HEK293 (cell line): Measurements from ENCODE around the gene IGF2BP1.

ENCODE experiments used
- EGR2 ChIP-seq: fragments of 450-650 bp; formaldehyde crosslinking; IDR thresholded peaks from 2 replicates; pipeline ENCODE4 v1.5.1; 2016; ENCODE audit warnings: low read depth, missing biosample characterization, missing genetic modification characterization
- KLF7 ChIP-seq: fragments of 450-650 bp; formaldehyde crosslinking; IDR thresholded peaks from 2 replicates; pipeline ENCODE4 v1.5.1; 2016; ENCODE audit warnings: missing biosample characterization, missing genetic modification characterization, borderline replicate concordance
- MZF1 ChIP-seq: fragments of 450-650 bp; formaldehyde crosslinking; IDR thresholded peaks from 2 replicates; pipeline ENCODE4 v1.5.1; 2017; ENCODE audit warnings: missing biosample characterization, missing genetic modification characterization, borderline replicate concordance
- REPIN1 ChIP-seq: fragments of 450-650 bp; formaldehyde crosslinking; IDR thresholded peaks from 2 replicates; pipeline ENCODE4 v1.5.1; 2017; ENCODE audit warnings: missing biosample characterization, missing genetic modification characterization, low read depth
- ZBTB8A ChIP-seq: fragments of 450-650 bp; formaldehyde crosslinking; IDR thresholded peaks from 2 replicates; pipeline ENCODE4 v1.5.1; 2016; ENCODE audit warnings: missing biosample characterization, missing genetic modification characterization
- ZFP3 ChIP-seq: fragments of 450-650 bp; formaldehyde crosslinking; IDR thresholded peaks from 2 replicates; pipeline ENCODE4 v1.5.1; 2016; ENCODE audit warnings: low read depth, missing biosample characterization, missing genetic modification characterization
- ZFP69B ChIP-seq: fragments of 450-650 bp; formaldehyde crosslinking; IDR thresholded peaks from 2 replicates; pipeline ENCODE4 v1.5.1; 2016; ENCODE audit warnings: missing biosample characterization, missing genetic modification characterization
- ZNF138 ChIP-seq: fragments of 450-650 bp; formaldehyde crosslinking; IDR thresholded peaks from 2 replicates; pipeline ENCODE4 v1.5.1; 2016; ENCODE audit warnings: missing biosample characterization, missing genetic modification characterization, borderline replicate concordance
- ZNF239 ChIP-seq: fragments of 450-650 bp; formaldehyde crosslinking; IDR thresholded peaks from 2 replicates; pipeline ENCODE4 v1.5.1; 2016; ENCODE audit warnings: missing biosample characterization, missing genetic modification characterization
- ZNF24 ChIP-seq: fragments of 450-650 bp; formaldehyde crosslinking; IDR thresholded peaks from 2 replicates; pipeline ENCODE4 v1.5.1; 2016; ENCODE audit warnings: missing biosample characterization, missing genetic modification characterization
- ZNF529 ChIP-seq: fragments of 450-650 bp; formaldehyde crosslinking; IDR thresholded peaks from 2 replicates; pipeline ENCODE4 v1.5.1; 2017; ENCODE audit warnings: missing genetic modification characterization, missing biosample characterization; ENCODE audit not compliant: insufficient replicate concordance
- ZNF623 ChIP-seq: fragments of 450-650 bp; formaldehyde crosslinking; IDR thresholded peaks from 2 replicates; pipeline ENCODE4 v1.5.1; 2016; ENCODE audit warnings: missing biosample characterization, missing genetic modification characterization
- TF ChIP-seq, protein P1 (sequence below): sonication (generic); formaldehyde crosslinking; IDR thresholded peaks from 2 replicates; pipeline ENCODE4 v1.8.1; 2022; ENCODE audit warnings: mild to moderate bottlenecking, moderate library complexity, missing genetic modification reagents
- TF ChIP-seq, protein P2 (sequence below): fragments of 450-650 bp; formaldehyde crosslinking; IDR thresholded peaks from 2 replicates; pipeline ENCODE4 v1.5.1; 2016; ENCODE audit warnings: missing biosample characterization, missing genetic modification characterization
- TF ChIP-seq, protein P3 (sequence below): fragments of 450-650 bp; formaldehyde crosslinking; IDR thresholded peaks from 2 replicates; pipeline ENCODE4 v1.5.1; 2017; ENCODE audit warnings: missing biosample characterization, missing genetic modification characterization
- TF ChIP-seq, protein P4 (sequence below): fragments of 450-650 bp; formaldehyde crosslinking; IDR thresholded peaks from 2 replicates; pipeline ENCODE4 v1.5.1; 2016; ENCODE audit warnings: missing biosample characterization, missing genetic modification characterization
- TF ChIP-seq, protein P5 (sequence below): fragments of 450-650 bp; formaldehyde crosslinking; IDR thresholded peaks from 2 replicates; pipeline ENCODE4 v1.5.0; 2017; ENCODE audit warnings: missing biosample characterization, missing genetic modification characterization, borderline replicate concordance
- TF ChIP-seq, protein P6 (sequence below): fragments of 450-650 bp; formaldehyde crosslinking; IDR thresholded peaks from 2 replicates; pipeline ENCODE4 v1.5.1; 2016; ENCODE audit warnings: missing biosample characterization, missing genetic modification characterization
- TF ChIP-seq, protein P7 (sequence below): fragments of 450-650 bp; formaldehyde crosslinking; IDR thresholded peaks from 2 replicates; pipeline ENCODE4 v1.5.1; 2016; ENCODE audit warnings: missing biosample characterization, missing genetic modification characterization
- TF ChIP-seq, protein P8 (sequence below): fragments of 450-650 bp; formaldehyde crosslinking; optimal IDR thresholded peaks from 2 replicates; pipeline ENCODE3; 2016; ENCODE audit warnings: missing biosample characterization, mild to moderate bottlenecking, missing genetic modification characterization

Gene IGF2BP1

DNA sequence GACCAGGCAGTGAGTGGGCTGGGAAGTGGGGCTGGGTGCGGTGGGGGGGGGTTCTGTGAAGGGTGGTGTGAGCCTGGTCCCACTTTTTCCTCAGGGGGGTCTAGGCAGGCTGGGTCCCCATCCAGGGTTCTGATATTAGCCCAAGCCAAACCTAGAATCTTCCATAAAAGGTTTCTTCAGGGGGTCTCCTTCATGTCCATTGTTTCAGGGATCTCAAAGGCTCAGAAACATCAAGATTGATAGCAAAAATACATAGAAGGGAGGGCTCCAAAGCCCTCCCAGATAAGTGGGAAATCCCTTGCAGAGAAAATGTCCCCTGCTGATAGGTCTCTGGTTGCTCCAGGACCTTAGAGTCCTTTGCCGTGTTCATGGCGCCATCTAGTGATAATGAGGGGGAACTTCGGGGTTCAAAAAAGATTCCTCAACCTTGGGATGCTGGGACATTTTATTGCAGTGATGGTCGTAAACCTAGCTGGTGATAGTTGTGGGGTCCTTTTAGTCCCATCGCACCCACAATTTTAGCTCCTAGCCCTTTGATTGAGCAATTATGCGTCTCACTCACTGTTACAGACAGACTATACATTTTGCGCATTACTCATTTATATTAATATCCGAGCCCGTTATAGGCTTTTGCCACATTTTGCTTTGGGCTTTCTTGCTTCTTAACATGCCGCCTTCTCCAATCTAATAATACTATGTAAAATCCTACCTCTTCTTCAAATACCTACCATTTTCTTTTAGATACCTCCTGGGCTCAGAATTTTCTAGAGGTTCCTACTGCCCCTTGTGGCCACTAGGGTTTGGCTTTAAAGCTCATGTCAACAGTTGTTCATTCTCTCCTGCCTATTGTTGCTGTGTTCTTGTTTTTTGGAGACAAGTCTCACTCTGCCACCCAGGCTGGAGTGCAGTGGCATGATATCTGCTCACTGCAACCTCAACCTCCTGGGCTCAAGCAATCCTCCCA is 35.1 kb downstream of the IGF2BP1 start (continued):
- TF ChIP-seq EGR2 (tag by site-specific recombination): no peak
- no peak for TF ChIP-seq ZNF529
- TF ChIP-seq, protein P1, sequence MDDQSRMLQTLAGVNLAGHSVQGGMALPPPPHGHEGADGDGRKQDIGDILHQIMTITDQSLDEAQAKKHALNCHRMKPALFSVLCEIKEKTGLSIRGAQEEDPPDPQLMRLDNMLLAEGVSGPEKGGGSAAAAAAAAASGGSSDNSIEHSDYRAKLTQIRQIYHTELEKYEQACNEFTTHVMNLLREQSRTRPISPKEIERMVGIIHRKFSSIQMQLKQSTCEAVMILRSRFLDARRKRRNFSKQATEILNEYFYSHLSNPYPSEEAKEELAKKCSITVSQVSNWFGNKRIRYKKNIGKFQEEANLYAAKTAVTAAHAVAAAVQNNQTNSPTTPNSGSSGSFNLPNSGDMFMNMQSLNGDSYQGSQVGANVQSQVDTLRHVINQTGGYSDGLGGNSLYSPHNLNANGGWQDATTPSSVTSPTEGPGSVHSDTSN (CRISPR knock-in tag): no peak
- no peak for TF ChIP-seq ZNF24 (tag by site-specific recombination)
- no peak for TF ChIP-seq REPIN1 (tag by site-specific recombination)
- TF ChIP-seq ZNF623 (tag by site-specific recombination): no peak
- TF ChIP-seq, protein P2, sequence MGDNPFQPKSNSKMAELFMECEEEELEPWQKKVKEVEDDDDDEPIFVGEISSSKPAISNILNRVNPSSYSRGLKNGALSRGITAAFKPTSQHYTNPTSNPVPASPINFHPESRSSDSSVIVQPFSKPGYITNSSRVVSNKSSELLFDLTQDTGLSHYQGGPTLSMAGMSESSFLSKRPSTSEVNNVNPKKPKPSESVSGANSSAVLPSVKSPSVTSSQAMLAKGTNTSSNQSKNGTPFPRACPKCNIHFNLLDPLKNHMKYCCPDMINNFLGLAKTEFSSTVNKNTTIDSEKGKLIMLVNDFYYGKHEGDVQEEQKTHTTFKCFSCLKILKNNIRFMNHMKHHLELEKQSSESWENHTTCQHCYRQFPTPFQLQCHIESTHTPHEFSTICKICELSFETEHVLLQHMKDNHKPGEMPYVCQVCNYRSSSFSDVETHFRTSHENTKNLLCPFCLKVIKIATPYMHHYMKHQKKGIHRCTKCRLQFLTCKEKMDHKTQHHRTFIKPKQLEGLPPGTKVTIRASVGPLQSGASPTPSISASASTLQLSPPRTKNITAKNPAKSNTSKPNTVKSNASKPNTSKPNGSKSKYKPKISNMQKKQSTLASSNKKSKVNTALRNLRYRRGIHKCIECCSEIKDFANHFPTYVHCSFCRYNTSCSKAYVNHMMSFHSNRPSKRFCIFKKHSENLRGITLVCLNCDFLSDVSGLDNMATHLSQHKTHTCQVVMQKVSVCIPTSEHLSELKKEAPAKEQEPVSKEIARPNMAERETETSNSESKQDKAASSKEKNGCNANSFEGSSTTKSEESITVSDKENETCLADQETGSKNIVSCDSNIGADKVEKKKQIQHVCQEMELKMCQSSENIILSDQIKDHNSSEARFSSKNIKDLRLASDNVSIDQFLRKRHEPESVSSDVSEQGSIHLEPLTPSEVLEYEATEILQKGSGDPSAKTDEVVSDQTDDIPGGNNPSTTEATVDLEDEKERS: no peak
- no peak for TF ChIP-seq ZNF239 (tag by site-specific recombination)
- TF ChIP-seq, protein P3, sequence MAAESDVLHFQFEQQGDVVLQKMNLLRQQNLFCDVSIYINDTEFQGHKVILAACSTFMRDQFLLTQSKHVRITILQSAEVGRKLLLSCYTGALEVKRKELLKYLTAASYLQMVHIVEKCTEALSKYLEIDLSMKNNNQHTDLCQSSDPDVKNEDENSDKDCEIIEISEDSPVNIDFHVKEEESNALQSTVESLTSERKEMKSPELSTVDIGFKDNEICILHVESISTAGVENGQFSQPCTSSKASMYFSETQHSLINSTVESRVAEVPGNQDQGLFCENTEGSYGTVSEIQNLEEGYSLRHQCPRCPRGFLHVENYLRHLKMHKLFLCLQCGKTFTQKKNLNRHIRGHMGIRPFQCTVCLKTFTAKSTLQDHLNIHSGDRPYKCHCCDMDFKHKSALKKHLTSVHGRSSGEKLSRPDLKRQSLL (tag by site-specific recombination): peak; percentile 62; the same call in 1 of the 2 replicates
- TF ChIP-seq, protein P4, sequence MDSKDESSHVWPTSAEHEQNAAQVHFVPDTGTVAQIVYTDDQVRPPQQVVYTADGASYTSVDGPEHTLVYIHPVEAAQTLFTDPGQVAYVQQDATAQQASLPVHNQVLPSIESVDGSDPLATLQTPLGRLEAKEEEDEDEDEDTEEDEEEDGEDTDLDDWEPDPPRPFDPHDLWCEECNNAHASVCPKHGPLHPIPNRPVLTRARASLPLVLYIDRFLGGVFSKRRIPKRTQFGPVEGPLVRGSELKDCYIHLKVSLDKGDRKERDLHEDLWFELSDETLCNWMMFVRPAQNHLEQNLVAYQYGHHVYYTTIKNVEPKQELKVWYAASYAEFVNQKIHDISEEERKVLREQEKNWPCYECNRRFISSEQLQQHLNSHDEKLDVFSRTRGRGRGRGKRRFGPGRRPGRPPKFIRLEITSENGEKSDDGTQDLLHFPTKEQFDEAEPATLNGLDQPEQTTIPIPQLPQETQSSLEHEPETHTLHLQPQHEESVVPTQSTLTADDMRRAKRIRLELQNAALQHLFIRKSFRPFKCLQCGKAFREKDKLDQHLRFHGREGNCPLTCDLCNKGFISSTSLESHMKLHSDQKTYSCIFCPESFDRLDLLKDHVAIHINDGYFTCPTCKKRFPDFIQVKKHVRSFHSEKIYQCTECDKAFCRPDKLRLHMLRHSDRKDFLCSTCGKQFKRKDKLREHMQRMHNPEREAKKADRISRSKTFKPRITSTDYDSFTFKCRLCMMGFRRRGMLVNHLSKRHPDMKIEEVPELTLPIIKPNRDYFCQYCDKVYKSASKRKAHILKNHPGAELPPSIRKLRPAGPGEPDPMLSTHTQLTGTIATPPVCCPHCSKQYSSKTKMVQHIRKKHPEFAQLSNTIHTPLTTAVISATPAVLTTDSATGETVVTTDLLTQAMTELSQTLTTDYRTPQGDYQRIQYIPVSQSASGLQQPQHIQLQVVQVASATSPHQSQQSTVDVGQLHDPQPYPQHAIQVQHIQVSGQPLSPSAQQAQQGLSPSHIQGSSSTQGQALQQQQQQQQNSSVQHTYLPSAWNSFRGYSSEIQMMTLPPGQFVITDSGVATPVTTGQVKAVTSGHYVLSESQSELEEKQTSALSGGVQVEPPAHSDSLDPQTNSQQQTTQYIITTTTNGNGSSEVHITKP: peak; percentile 96
- TF ChIP-seq, protein P5, sequence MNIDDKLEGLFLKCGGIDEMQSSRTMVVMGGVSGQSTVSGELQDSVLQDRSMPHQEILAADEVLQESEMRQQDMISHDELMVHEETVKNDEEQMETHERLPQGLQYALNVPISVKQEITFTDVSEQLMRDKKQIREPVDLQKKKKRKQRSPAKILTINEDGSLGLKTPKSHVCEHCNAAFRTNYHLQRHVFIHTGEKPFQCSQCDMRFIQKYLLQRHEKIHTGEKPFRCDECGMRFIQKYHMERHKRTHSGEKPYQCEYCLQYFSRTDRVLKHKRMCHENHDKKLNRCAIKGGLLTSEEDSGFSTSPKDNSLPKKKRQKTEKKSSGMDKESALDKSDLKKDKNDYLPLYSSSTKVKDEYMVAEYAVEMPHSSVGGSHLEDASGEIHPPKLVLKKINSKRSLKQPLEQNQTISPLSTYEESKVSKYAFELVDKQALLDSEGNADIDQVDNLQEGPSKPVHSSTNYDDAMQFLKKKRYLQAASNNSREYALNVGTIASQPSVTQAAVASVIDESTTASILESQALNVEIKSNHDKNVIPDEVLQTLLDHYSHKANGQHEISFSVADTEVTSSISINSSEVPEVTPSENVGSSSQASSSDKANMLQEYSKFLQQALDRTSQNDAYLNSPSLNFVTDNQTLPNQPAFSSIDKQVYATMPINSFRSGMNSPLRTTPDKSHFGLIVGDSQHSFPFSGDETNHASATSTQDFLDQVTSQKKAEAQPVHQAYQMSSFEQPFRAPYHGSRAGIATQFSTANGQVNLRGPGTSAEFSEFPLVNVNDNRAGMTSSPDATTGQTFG (tag by site-specific recombination): no peak
- TF ChIP-seq ZFP69B (tag by site-specific recombination): peak; percentile 90
- TF ChIP-seq ZNF138 (tag by site-specific recombination): no peak
- TF ChIP-seq ZBTB8A (tag by site-specific recombination): peak; percentile 32; the same call in 1 of the 2 replicates
- no peak for TF ChIP-seq KLF7 (tag by site-specific recombination)
- TF ChIP-seq MZF1 (tag by site-specific recombination): no peak
- TF ChIP-seq, protein P6, sequence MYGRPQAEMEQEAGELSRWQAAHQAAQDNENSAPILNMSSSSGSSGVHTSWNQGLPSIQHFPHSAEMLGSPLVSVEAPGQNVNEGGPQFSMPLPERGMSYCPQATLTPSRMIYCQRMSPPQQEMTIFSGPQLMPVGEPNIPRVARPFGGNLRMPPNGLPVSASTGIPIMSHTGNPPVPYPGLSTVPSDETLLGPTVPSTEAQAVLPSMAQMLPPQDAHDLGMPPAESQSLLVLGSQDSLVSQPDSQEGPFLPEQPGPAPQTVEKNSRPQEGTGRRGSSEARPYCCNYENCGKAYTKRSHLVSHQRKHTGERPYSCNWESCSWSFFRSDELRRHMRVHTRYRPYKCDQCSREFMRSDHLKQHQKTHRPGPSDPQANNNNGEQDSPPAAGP (tag by site-specific recombination): no peak
- no peak for TF ChIP-seq ZFP3 (tag by site-specific recombination)
- TF ChIP-seq, protein P7, sequence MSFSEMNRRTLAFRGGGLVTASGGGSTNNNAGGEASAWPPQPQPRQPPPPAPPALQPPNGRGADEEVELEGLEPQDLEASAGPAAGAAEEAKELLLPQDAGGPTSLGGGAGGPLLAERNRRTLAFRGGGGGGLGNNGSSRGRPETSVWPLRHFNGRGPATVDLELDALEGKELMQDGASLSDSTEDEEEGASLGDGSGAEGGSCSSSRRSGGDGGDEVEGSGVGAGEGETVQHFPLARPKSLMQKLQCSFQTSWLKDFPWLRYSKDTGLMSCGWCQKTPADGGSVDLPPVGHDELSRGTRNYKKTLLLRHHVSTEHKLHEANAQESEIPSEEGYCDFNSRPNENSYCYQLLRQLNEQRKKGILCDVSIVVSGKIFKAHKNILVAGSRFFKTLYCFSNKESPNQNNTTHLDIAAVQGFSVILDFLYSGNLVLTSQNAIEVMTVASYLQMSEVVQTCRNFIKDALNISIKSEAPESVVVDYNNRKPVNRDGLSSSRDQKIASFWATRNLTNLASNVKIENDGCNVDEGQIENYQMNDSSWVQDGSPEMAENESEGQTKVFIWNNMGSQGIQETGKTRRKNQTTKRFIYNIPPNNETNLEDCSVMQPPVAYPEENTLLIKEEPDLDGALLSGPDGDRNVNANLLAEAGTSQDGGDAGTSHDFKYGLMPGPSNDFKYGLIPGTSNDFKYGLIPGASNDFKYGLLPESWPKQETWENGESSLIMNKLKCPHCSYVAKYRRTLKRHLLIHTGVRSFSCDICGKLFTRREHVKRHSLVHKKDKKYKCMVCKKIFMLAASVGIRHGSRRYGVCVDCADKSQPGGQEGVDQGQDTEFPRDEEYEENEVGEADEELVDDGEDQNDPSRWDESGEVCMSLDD (tag by site-specific recombination): no peak
- TF ChIP-seq, protein P8, sequence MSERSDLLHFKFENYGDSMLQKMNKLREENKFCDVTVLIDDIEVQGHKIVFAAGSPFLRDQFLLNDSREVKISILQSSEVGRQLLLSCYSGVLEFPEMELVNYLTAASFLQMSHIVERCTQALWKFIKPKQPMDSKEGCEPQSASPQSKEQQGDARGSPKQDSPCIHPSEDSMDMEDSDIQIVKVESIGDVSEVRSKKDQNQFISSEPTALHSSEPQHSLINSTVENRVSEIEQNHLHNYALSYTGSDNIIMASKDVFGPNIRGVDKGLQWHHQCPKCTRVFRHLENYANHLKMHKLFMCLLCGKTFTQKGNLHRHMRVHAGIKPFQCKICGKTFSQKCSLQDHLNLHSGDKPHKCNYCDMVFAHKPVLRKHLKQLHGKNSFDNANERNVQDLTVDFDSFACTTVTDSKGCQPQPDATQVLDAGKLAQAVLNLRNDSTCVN (tag by site-specific recombination): no peak
